ENCODE results near the gene OR7D2.

Gene OR7D2

DNA sequence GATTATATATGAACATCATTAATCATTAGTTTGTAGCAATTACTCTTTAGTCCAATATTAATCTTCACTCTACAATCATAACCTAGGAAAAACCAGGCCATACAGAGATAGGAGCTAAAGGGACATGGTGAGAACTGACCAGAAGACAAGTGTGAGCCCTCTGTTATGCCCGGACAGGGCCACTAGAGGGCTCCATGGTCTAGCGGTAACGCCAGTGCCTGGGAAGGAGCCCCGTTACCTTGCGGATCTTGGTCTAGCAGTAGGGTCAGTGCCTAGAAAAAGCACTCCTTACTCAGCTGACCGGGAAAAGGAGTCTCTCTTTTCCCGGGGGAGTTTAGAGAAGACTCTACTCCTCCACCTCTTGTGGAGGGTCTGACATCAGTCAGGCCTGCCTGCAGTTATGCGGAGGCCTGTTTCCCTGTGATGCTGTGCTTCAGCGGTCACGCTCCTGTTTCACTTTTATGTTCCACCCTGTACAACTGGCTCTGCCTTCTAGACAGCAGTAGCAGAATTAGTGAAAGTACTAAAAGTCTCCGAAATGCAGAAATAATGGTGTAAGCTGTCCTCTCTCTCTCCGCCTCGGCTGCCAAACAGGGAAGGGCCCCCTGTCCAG, 26.8 kb downstream of the OR7D2 start:
- DNase-seq (ENCODE audit: low read depth in 2 of 2), result peak; percentile 42 to 51

DNA sequence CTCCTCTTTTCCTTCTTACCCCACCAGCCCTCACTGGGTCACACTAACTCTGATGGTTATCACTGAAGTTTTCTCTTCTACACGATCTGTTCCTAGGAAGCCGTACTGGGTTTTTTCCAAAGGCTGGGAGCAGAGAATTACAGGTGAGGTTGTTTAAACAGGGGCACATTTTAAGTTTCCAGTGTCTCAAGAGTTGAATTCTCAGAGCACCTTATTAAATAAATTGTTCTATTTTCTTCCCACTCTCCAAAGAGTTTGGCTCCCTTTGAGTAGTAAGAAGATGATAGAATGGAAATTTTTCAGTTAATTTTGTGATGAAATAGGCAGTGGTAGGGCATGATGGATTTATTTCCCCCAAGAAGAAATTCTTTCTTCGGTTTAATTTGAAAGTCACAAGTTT, 40.7 kb downstream of the OR7D2 start, which contains the start of gene OR7D4:
Gene OR7D4 (minus strand): TSS at position 101 of the 400 bp plus-strand sequence. CDS start 4,752 bp downstream, outside the sequence.
- no peak for DNase-seq (ENCODE audit: low read depth in 2 of 2)
